Muscle layer of colon (tissue), 2 donors: ENCODE data around the gene TP53BP2.

Experiments used
- H3K27ac ChIP-seq: one replicate; pipeline ENCODE4 v1.7.0; 2013; ENCODE audit warnings: low read depth, mild to moderate bottlenecking, low read length, moderate library complexity
- H3K27me3 ChIP-seq, 2 donors: one replicate each; pipeline ENCODE4 v1.7.0; 2013; ENCODE audit warnings: low read length in 2 of 2, mild to moderate bottlenecking in 2 of 2; ENCODE audit not compliant: insufficient read depth in 2 of 2, control insufficient read depth in 1 of 2
- H3K36me3 ChIP-seq: one replicate; pipeline ENCODE4 v1.7.0; 2013; ENCODE audit warnings: mild to moderate bottlenecking, low read length; ENCODE audit not compliant: insufficient read depth
- H3K4me1 ChIP-seq: one replicate; pipeline ENCODE4 v1.7.0; 2013; ENCODE audit warnings: mild to moderate bottlenecking, low read length; ENCODE audit not compliant: insufficient read depth
- H3K4me3 ChIP-seq, 2 donors: one replicate each; pipeline ENCODE4 v1.7.0; 2013; ENCODE audit warnings: low read length in 2 of 2, low read depth in 1 of 2, mild to moderate bottlenecking in 1 of 2, moderate library complexity in 1 of 2
- H3K9ac ChIP-seq: one replicate; pipeline ENCODE4 v1.7.0; 2013; ENCODE audit warnings: low read length
- H3K9me3 ChIP-seq: one replicate; pipeline ENCODE4 v1.7.0; 2013; ENCODE audit warnings: mild to moderate bottlenecking, low read length
- donor health status: abdominal sarcoma.
- donor health status: Adenocarcinoma of cecum.

TP53BP2 gene

GRCh38 chr1:223803211-223803610, 42.5 kb downstream of the TP53BP2 start:
- H3K9ac ChIP-seq, result no peak overlapping the region
- H3K36me3 ChIP-seq, result peaks cover 61% of the 10 kb centered on the region
- H3K9me3 ChIP-seq, result no peaks in the 10 kb centered on the region
- no peak overlapping the region for H3K4me3 ChIP-seq
- no peak overlapping the region for H3K27ac ChIP-seq
- no peaks in the 10 kb centered on the region for H3K27me3 ChIP-seq
- H3K4me1 ChIP-seq, result no peaks in the 10 kb centered on the region

- H3K4me1 ChIP-seq, result no peaks in the 10 kb centered on the region
- no peak overlapping the region for H3K9ac ChIP-seq
- no peaks in the 10 kb centered on the region for H3K9me3 ChIP-seq
- no peak overlapping the region for H3K27ac ChIP-seq
- H3K27me3 ChIP-seq, result no peaks in the 10 kb centered on the region
- no peak overlapping the region for H3K4me3 ChIP-seq
- peaks cover 67% of the 10 kb centered on the region for H3K36me3 ChIP-seq
These were observed 43.1 kb downstream of the TP53BP2 start for GRCh38 chr1:223802602-223803001.

- Histone ChIP-seq H3K4me1 (no peaks in the 10 kb centered on the region), H3K27me3 (no peaks in the 10 kb centered on the region), H3K27ac (no peak overlapping the region), H3K9me3 (no peaks in the 10 kb centered on the region), H3K4me3 (no peak overlapping the region), H3K36me3 (peaks cover 67% of the 10 kb centered on the region), H3K9ac (no peak overlapping the region)
These were observed 43.7 kb downstream of the TP53BP2 start for GRCh38 chr1:223802032-223802431.

GRCh38 chr1:223796210-223796609, 49.5 kb downstream of the TP53BP2 start:
- no peak overlapping the region for H3K27ac ChIP-seq
- no peak overlapping the region for H3K4me3 ChIP-seq
- H3K36me3 ChIP-seq, result peaks cover 56% of the 10 kb centered on the region
- no peak overlapping the region for H3K9ac ChIP-seq
- no peaks in the 10 kb centered on the region for H3K27me3 ChIP-seq
- no peaks in the 10 kb centered on the region for H3K4me1 ChIP-seq
- H3K9me3 ChIP-seq, result no peaks in the 10 kb centered on the region

DNA sequence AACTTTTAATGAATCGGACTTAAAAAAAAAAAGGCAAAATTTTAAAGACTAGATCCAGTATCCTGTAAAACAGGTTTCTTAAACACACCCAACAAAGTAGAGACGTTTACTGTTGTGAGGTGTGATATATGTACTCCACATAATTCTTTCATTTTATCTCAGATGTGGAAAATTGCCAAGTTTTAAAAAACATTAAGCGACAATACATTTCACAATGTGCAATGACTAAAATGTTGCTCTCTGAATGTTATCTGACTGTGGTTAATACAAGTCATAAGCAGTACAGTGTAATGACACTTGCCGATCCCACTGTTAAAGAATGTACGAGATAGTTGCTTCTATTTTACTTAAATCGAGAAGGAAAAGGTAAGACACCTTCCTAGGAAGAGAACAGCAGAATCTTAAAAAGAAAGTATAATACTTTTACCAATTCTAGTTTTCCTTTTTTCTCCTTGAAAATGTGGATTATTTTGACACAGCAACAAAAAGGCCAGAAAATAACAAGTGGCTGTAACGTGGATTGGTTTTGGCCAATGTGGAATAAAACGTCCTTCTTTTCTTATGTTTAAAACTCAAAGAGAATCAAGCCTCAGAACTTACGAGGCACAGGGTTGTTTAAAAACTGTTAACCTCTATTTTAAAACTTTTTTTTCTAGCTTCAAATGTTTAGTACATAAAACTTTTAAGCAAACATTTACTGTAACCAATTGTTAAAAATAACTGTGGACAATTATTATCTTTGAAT, 51.4 kb downstream of the TP53BP2 start:
- H3K36me3 ChIP-seq, result peaks cover 42% of the 10 kb centered on the region

GRCh38 chr1:223793716-223794115, 52.0 kb downstream of the TP53BP2 start:
- no peaks in the 10 kb centered on the region for H3K4me1 ChIP-seq
- no peaks in the 10 kb centered on the region for H3K9me3 ChIP-seq
- H3K27me3 ChIP-seq, result no peaks in the 10 kb centered on the region
- no peak overlapping the region for H3K27ac ChIP-seq
- H3K4me3 ChIP-seq, result no peak overlapping the region
- no peak overlapping the region for H3K9ac ChIP-seq
- peaks cover 44% of the 10 kb centered on the region for H3K36me3 ChIP-seq

More for the DNA sequence above, 51.4 kb downstream of the TP53BP2 start:
- H3K27ac ChIP-seq, result no peak overlapping the region
- H3K9me3 ChIP-seq, result no peaks in the 10 kb centered on the region
- no peak overlapping the region for H3K4me3 ChIP-seq
- H3K9ac ChIP-seq, result no peak overlapping the region
- no peaks in the 10 kb centered on the region for H3K27me3 ChIP-seq
- no peaks in the 10 kb centered on the region for H3K4me1 ChIP-seq

GRCh38 chr1:223792046-223792445, 53.7 kb downstream of the TP53BP2 start:
- no peak overlapping the region for H3K27ac ChIP-seq
- no peak overlapping the region for H3K9ac ChIP-seq
- H3K27me3 ChIP-seq, result no peaks in the 10 kb centered on the region
- H3K4me3 ChIP-seq, result no peak overlapping the region
- peaks cover 37% of the 10 kb centered on the region for H3K36me3 ChIP-seq
- no peaks in the 10 kb centered on the region for H3K4me1 ChIP-seq
- H3K9me3 ChIP-seq, result no peaks in the 10 kb centered on the region

DNA sequence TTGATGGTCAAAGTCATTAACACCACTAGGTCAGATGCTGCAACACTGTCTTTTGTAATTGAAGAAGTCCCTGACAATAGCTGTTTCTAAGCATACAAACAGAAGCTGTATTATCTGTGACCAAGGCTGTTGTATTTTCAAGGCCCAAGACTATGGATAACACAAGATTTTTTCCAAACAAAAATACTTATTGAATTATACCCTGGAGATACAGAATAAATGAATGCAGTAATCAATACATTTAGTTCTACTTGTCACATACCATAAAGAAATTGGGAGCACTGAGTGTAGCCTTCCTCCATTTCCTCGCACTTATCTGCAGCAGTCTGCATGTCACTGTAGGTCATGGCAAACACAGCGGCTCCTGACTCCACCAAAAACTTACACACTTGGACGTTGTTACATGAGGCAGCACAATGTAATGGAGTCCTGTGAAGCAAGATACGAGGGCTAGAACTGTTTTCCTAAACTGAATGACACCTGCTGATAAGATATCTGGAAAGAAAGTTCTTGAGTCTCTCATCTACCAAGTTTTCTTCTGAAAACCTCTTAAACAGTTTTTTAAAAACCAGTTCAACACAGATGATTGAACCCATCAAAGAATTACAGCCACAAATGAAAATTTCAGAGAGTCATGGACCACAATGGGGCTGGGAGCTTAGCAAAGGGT, 56.9 kb downstream of the TP53BP2 start:
- no peak overlapping the region for H3K9ac ChIP-seq
- no peak overlapping the region for H3K27ac ChIP-seq
- peaks cover 27% of the 10 kb centered on the region for H3K36me3 ChIP-seq
- no peaks in the 10 kb centered on the region for H3K9me3 ChIP-seq
- no peaks in the 10 kb centered on the region for H3K27me3 ChIP-seq
- H3K4me3 ChIP-seq, result no peak overlapping the region
- H3K4me1 ChIP-seq, result peaks cover 3% of the 10 kb centered on the region

DNA sequence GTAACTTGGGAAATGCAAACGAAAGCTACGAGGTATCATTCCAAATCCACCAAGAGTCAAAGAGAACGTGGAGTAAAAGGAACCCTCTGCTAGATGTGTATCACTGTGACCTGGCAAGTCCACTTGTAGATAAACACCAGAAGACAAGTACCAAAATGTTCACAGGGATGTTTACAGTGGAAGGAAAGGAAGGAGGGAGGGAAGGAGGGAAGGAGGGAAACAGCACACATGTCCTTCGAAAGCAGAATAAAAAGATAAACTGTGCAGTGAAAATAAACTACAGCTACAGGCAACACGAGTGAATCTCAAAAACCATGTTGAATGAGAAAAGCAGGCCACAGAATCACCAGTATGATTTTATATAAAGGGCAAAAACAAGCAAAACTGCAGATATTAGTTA, 59.9 kb downstream of the TP53BP2 start:
- H3K9ac ChIP-seq, result no peak overlapping the region
- H3K4me3 ChIP-seq, result no peak overlapping the region
- H3K27me3 ChIP-seq, result no peaks in the 10 kb centered on the region
- peaks cover 24% of the 10 kb centered on the region for H3K36me3 ChIP-seq
- peaks cover 3% of the 10 kb centered on the region for H3K4me1 ChIP-seq
- H3K27ac ChIP-seq, result peak overlapping the region; percentile 49
- no peaks in the 10 kb centered on the region for H3K9me3 ChIP-seq

GRCh38 chr1:223784541-223784940, 61.2 kb downstream of the TP53BP2 start:
- no peak overlapping the region for H3K4me3 ChIP-seq
- peaks cover 28% of the 10 kb centered on the region for H3K36me3 ChIP-seq
- H3K9ac ChIP-seq, result no peak overlapping the region
- no peak overlapping the region for H3K27ac ChIP-seq
- H3K9me3 ChIP-seq, result no peaks in the 10 kb centered on the region
- H3K4me1 ChIP-seq, result peaks cover 3% of the 10 kb centered on the region
- H3K27me3 ChIP-seq, result no peaks in the 10 kb centered on the region

DNA sequence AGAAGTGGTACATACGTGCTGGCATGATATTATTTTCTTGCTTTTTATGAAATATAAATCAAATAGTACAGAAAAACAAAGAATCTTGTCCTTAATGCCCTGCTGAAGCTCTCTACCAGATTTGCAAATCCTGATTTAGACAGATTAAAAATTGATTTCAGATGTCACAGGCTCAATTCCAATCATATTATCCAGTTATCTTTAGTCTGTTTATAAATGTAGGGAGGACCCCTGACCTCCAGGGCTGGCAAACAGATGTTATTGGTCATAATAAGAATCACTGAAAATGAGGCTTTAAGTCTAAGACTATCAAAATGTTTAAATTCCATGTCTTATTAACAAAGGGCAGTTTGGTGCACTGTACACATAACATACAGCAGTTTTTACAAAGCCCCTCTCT, 62.1 kb downstream of the TP53BP2 start:
- no peak overlapping the region for H3K27ac ChIP-seq
- H3K27me3 ChIP-seq, result no peaks in the 10 kb centered on the region
- H3K9me3 ChIP-seq, result no peaks in the 10 kb centered on the region
- peaks cover 30% of the 10 kb centered on the region for H3K36me3 ChIP-seq
- peaks cover 3% of the 10 kb centered on the region for H3K4me1 ChIP-seq
- no peak overlapping the region for H3K9ac ChIP-seq
- no peak overlapping the region for H3K4me3 ChIP-seq

GRCh38 chr1:223780949-223781348, 64.8 kb downstream of the TP53BP2 start:
- H3K4me3 ChIP-seq, result no peak overlapping the region
- H3K27ac ChIP-seq, result no peak overlapping the region
- H3K9me3 ChIP-seq, result no peaks in the 10 kb centered on the region
- H3K36me3 ChIP-seq, result peaks cover 39% of the 10 kb centered on the region
- H3K27me3 ChIP-seq, result no peaks in the 10 kb centered on the region
- H3K9ac ChIP-seq, result no peak overlapping the region
- H3K4me1 ChIP-seq, result peaks cover under 1% of the 10 kb centered on the region
